GM12878 (cell line): ENCODE results near the gene MARCHF6. TPM values are rescaled to one million over a fixed set of nuclear protein-coding genes. Genes with fewer than 3 reads are reported as not detected.

Experiments used
- ATAC-seq: fragments of 200-7000 bp; cut with Tn5 transposase; 3 replicates; pipeline ENCODE4 v1.9.1; 2020; ENCODE audit warnings: mild to moderate bottlenecking, moderate library complexity
- BruUV-seq: library from RNA; stranded (reverse); fragments of 400-500 nt; replicated peaks from 2 replicates; lab custom pipeline; 2021; lab: Mats Ljungman, UMichigan
- CTCF ChIA-PET: fragments of 300-600 bp; sonication (Branson Sonifier 250); formaldehyde crosslinking; extraction: SDS; loops from one replicate; lab custom pipeline; 2021; ENCODE audit warnings: inconsistent platforms; lab: Yijun Ruan, JAX
- POLR2A ChIA-PET: fragments of 350-600 bp; formaldehyde crosslinking; extraction: SDS; loops from one replicate; lab custom pipeline; 2021; ENCODE audit warnings: inconsistent platforms; lab: Charles Lee
- RAD21 ChIA-PET: fragments of 300-600 bp; sonication (Branson Sonifier 250); formaldehyde crosslinking; loops from one replicate; lab custom pipeline; 2023; ENCODE audit warnings: antibody characterized with exemption; ENCODE audit not compliant: unreplicated experiment; lab: Charles Lee
- SMC1A ChIA-PET: fragments of 300-600 bp; sonication (Branson Sonifier 250); formaldehyde crosslinking; loops from one replicate; lab custom pipeline; 2023; ENCODE audit not compliant: unreplicated experiment, uncharacterized antibody; lab: Charles Lee
- DNase-seq: peaks from one replicate; pipeline ENCODE4 v3.0.0-alpha.2; 2011; ENCODE audit warnings: low read depth, low spot score
- FAIRE-seq: peaks from 3 replicates; lab custom pipeline; 2011; peaks lifted over from hg19 to GRCh38; lab: Jason Lieb, UNC
- H2AFZ ChIP-seq: 2 replicates; pipeline ENCODE4 v1.6.0; 2011; ENCODE audit warnings: low read depth, low read length, control low read depth; ENCODE audit not compliant: control insufficient read depth
- H3K27ac ChIP-seq: 2 replicates; pipeline ENCODE4 v1.5.1; 2011; ENCODE audit warnings: control low read depth; ENCODE audit not compliant: control insufficient read depth, insufficient read depth
- H3K27me3 ChIP-seq, 2 experiments: replicated peaks in 1 of 2; 2 replicates each; pipeline versions ENCODE4 v1.6.0 to v1.6.1; 2011; ENCODE audit warnings: low read length in 1 of 2; ENCODE audit not compliant: control insufficient read depth in 2 of 2, insufficient read depth in 2 of 2
- H3K36me3 ChIP-seq, 2 experiments: 2 replicates each; pipeline ENCODE4 v1.5.1; 2011; ENCODE audit warnings: low read length in 1 of 2; ENCODE audit not compliant: control insufficient read depth in 2 of 2, insufficient read depth in 2 of 2
- H3K4me1 ChIP-seq: 2 replicates; pipeline ENCODE4 v1.6.1; 2011; ENCODE audit warnings: mild to moderate bottlenecking, low read length, moderate library complexity, mixed read lengths; ENCODE audit not compliant: control insufficient read depth, insufficient read depth
- H3K4me2 ChIP-seq: 2 replicates; pipeline ENCODE4 v1.6.0; 2011; ENCODE audit warnings: control low read depth; ENCODE audit not compliant: control insufficient read depth, insufficient read depth
- H3K4me3 ChIP-seq: fragments of 200-600 bp; sonication (generic); 2 replicates; pipeline ENCODE4 v1.5.1; 2016
- H3K79me2 ChIP-seq: 2 replicates; pipeline ENCODE4 v1.6.0; 2011; ENCODE audit warnings: low read length; ENCODE audit not compliant: control insufficient read depth, insufficient read depth
- H3K9ac ChIP-seq: 2 replicates; pipeline ENCODE4 v1.8.0; 2011; ENCODE audit warnings: low read length, control low read depth, mixed read lengths; ENCODE audit not compliant: control insufficient read depth, insufficient read depth
- H3K9me3 ChIP-seq: replicated peaks from 3 replicates; pipeline ENCODE4 v1.5.1; 2011; ENCODE audit warnings: mild to moderate bottlenecking, low read length; ENCODE audit not compliant: control insufficient read depth, insufficient read depth
- H4K20me1 ChIP-seq: 2 replicates; pipeline ENCODE4 v1.6.0; 2011; ENCODE audit not compliant: control insufficient read depth, insufficient read depth
- BCL11A ChIP-seq: IDR thresholded peaks from 2 replicates; pipeline ENCODE4 v1.6.1; 2011; ENCODE audit warnings: low read depth, low read length
- CBFB ChIP-seq: IDR thresholded peaks from 2 replicates; pipeline ENCODE4 v1.6.1; 2016; ENCODE audit warnings: antibody characterized with exemption, low read depth
- DPF2 ChIP-seq: fragments of 450-650 bp; IDR thresholded peaks from 2 replicates; pipeline ENCODE4 v1.6.1; 2017; ENCODE audit warnings: mild to moderate bottlenecking
- EP300 ChIP-seq, 2 experiments: fragments of 150-350 bp in 1 of 2; IDR thresholded peaks; 2 replicates each; pipeline ENCODE4 v1.6.1; 2011 to 2012; ENCODE audit warnings: low read depth in 2 of 2, low read length in 2 of 2, borderline replicate concordance in 1 of 2, improper control_type of control experiment in 1 of 2, inconsistent platforms in 1 of 2; ENCODE audit not compliant: control insufficient read depth in 1 of 2
- IKZF2 ChIP-seq, 2 experiments: fragments of 450-650 bp; IDR thresholded peaks; 2 replicates each; pipeline ENCODE4 v1.6.1; 2017; ENCODE audit warnings: mild to moderate bottlenecking in 2 of 2, moderate library complexity in 2 of 2
- JUNB ChIP-seq: IDR thresholded peaks from 2 replicates; pipeline ENCODE4 v1.6.1; 2016; ENCODE audit warnings: antibody characterized with exemption, mild to moderate bottlenecking
- KAT2A ChIP-seq: conservative IDR thresholded peaks from 2 replicates; pipeline ENCODE4 v1.6.1; 2011; ENCODE audit warnings: low read depth, low read length; ENCODE audit not compliant: control insufficient read depth
- MTA3 ChIP-seq: IDR thresholded peaks from 2 replicates; pipeline ENCODE4 v1.6.1; 2012; ENCODE audit warnings: low read length, inconsistent platforms, borderline replicate concordance
- MXI1 ChIP-seq: fragments of 150-350 bp; IDR thresholded peaks from 2 replicates; pipeline ENCODE4 v1.6.1; 2011; ENCODE audit warnings: low read depth, mild to moderate bottlenecking, inconsistent platforms, low read length, improper control_type of control experiment
- NBN ChIP-seq: fragments of 450-650 bp; IDR thresholded peaks from 2 replicates; pipeline ENCODE4 v1.6.1; 2016
- NFXL1 ChIP-seq: fragments of 450-650 bp; IDR thresholded peaks from 2 replicates; pipeline ENCODE4 v1.6.1; 2017; ENCODE audit warnings: antibody characterized with exemption, mild to moderate bottlenecking, borderline replicate concordance
- RAD21 ChIP-seq: IDR thresholded peaks from 2 replicates; pipeline ENCODE4 v1.6.1; 2011; ENCODE audit warnings: mild to moderate bottlenecking, low read depth, low read length, moderate library complexity; ENCODE audit not compliant: insufficient read depth
- RELA ChIP-seq: fragments of 450-650 bp; IDR thresholded peaks from 2 replicates; pipeline ENCODE4 v1.8.0; 2014; ENCODE audit warnings: borderline replicate concordance; ENCODE audit not compliant: partially characterized antibody
- RUNX3 ChIP-seq: IDR thresholded peaks from 2 replicates; pipeline ENCODE4 v1.6.1; 2012; ENCODE audit warnings: low read length, inconsistent platforms
- SMC3 ChIP-seq: IDR thresholded peaks from 2 replicates; pipeline ENCODE4 v1.6.1; 2011; ENCODE audit warnings: low read length, improper control_type of control experiment, borderline replicate concordance
- SPI1 ChIP-seq: IDR thresholded peaks from 2 replicates; pipeline ENCODE4 v1.6.1; 2011; ENCODE audit warnings: low read depth, mild to moderate bottlenecking, low read length, moderate library complexity, borderline replicate concordance; ENCODE audit not compliant: insufficient read depth
- TCF12 ChIP-seq: IDR thresholded peaks from 2 replicates; pipeline ENCODE4 v1.6.1; 2011; ENCODE audit warnings: low read depth, mild to moderate bottlenecking, low read length
- ZBTB40 ChIP-seq: fragments of 450-650 bp; IDR thresholded peaks from 2 replicates; pipeline ENCODE4 v1.6.1; 2016; ENCODE audit warnings: mild to moderate bottlenecking, moderate library complexity, borderline replicate concordance
- ZNF384 ChIP-seq: IDR thresholded peaks from 2 replicates; pipeline ENCODE4 v1.6.1; 2012; ENCODE audit warnings: low read depth, mild to moderate bottlenecking, low read length, improper control_type of control experiment, borderline replicate concordance
- WGBS: methylation state at CpG from one replicate; pipeline ENCODE4 v1.1.6; 2016; ENCODE audit warnings: low lambda C conversion rate; ENCODE audit not compliant: insufficient replicate concordance, insufficient coverage; ENCODE audit errors: missing lambda C conversion rate; 5-methylcytosine and 5-hydroxymethylcytosine counted together
- in situ Hi-C: fragments of 300-500 bp; cut with MboI; formaldehyde crosslinking; loops from 9 replicates; pipeline ENCODE4 v1.14.3; 2018; ENCODE audit warnings: mixed read lengths
- intact Hi-C: fragments of 100-400 bp; cut with micrococcal nuclease; formaldehyde crosslinking; loops from one replicate; pipeline ENCODE4 v1.14.2; 2022; ENCODE audit not compliant: unreplicated experiment
- polyA plus RNA-seq, 11 experiments: library from polyadenylated mRNA; depleted of rRNA in 4 of 11; unstranded in 6 of 11; stranded (reverse) in 5 of 11; fragments of >200 nt; fragmentation: Nextera tagmentation in 4 of 11; fragmentation: Illumina TruSeq in 1 of 11; extraction: Ambion mirVana in 4 of 11; extraction: Trizol in 1 of 11; gene quantifications; 1 replicate in 1 of 11; 2 replicates in 10 of 11; pipeline versions ENCODE4 v1.2.1 to v1.2.3, GENCODE V29; 2011 to 2016; ENCODE audit warnings: inconsistent platforms in 2 of 11, missing spikeins in 2 of 11, low read depth in 1 of 11
- total RNA-seq, 4 experiments: library from RNA; depleted of rRNA in 3 of 4; stranded (reverse); fragments of >200 nt in 3 of 4; fragmentation: Illumina TruSeq in 1 of 4; extraction: Trizol in 1 of 4; gene quantifications; 2 replicates each; pipeline versions ENCODE4 v1.2.1 to v1.2.3, GENCODE V29; 2013 to 2021

Gene MARCHF6
- total and polyA plus RNA-seq, 10 of the 15 experiments (the other 5 are each of a cell fraction or from before 2014, with no cell fraction given) = 39.1 to 172 (median 61.0) TPM

- in situ Hi-C loops = no loop called here
- ChIA-PET POLR2A (interaction anchor here (0.6 to 1.0 kb wide), 5 partner anchors 13 to 279 kb away, joined by 3 to 4 read pairs (median 3); partner anchors contain the start of gene ROPN1L), CTCF (interaction anchor here (0.8 to 1.1 kb wide), 5 partner anchors 9 to 272 kb away, joined by 3 to 7 read pairs (median 4); no protein-coding TSS in a partner anchor), SMC1A (interaction anchor here (1.2 to 1.4 kb wide), 3 partner anchors 11 to 46 kb away, joined by 3 to 6 read pairs (median 4); no protein-coding TSS in a partner anchor), RAD21 (interaction anchor here (0.9 to 1.1 kb wide), 2 partner anchors 9 to 87 kb away, joined by 3 to 5 read pairs; no protein-coding TSS in a partner anchor)
- ATAC-seq (peak; percentile 16), FAIRE-seq (peak; percentile 35), DNase-seq (no peak)
- no peak overlapping the region for H2AFZ ChIP-seq
- WGBS = 15% methylated on average over 16 of the region's 16 CpGs
- intact Hi-C loops = loop anchor here (5.0 to 10.0 kb wide), 4 partner anchors 47 to 410 kb away; partner anchors contain the start of gene DAP
- H3K27me3 ChIP-seq = no peaks in the 10 kb centered on the region
- H3K4me2 ChIP-seq = peak overlapping the region; percentile 94
- BruUV-seq = TSS peak; percentile 61
- peak overlapping the region; percentile 97 for H3K4me3 ChIP-seq
- H3K79me2 ChIP-seq = peaks cover 76% of the 10 kb centered on the region
- H3K27ac ChIP-seq = peak overlapping the region; percentile 97
- H3K36me3 ChIP-seq = no peaks in the 10 kb centered on the region
- peak overlapping the region; percentile 92 for H3K9ac ChIP-seq
- H4K20me1 ChIP-seq = no peaks in the 10 kb centered on the region
- peaks cover 3% of the 10 kb centered on the region; the same call in 1 of the 2 replicates for H3K4me1 ChIP-seq
- no peaks in the 10 kb centered on the region for H3K9me3 ChIP-seq
- TF ChIP-seq MTA3 (peak; percentile 17; the same call in 1 of the 2 replicates), TCF12 (0 out of 2 replicates have a peak, but pooled peaks have one; percentile 56), RAD21 (no peak), JUNB (peak; percentile 36; the same call in 1 of the 2 replicates), KAT2A (no peak), IKZF2 (IDR thresholded peaks at IDR 0.05) (peak in 1 of 2 experiments; percentile 44; a peak in 2 of 4 replicates), EP300 (IDR thresholded peaks at IDR 0.05; ENCODE audit: borderline replicate concordance in 1 of 2, control insufficient read depth in 1 of 2, low read depth in 2 of 2, low read length in 2 of 2) (peak; percentile 25 to 75; a peak in 2 of 4 replicates), ZNF384 (peak; percentile 36; the same call in 1 of the 2 replicates), SMC3 (no peak), BCL11A (0 out of 2 replicates have a peak, but pooled peaks have one; percentile 20), NBN (no peak), DPF2 (0 out of 2 replicates have a peak, but pooled peaks have one; percentile 41), MXI1 (peak; percentile 53; the same call in 1 of the 2 replicates), CBFB (no peak), ZBTB40 (0 out of 2 replicates have a peak, but pooled peaks have one; percentile 5), NFXL1 (no peak), RUNX3 (peak; percentile 34), SPI1 (peak; percentile 70), RELA (no peak)
These were observed 1.8 kb downstream of the MARCHF6 start for GRCh38 chr5:10355071-10355889.
